ENCODE measurements around the gene SIAE.
A peak's percentile ranks its signal among the peaks of the same experiment; 100 is the strongest.

The SIAE gene

DNA sequence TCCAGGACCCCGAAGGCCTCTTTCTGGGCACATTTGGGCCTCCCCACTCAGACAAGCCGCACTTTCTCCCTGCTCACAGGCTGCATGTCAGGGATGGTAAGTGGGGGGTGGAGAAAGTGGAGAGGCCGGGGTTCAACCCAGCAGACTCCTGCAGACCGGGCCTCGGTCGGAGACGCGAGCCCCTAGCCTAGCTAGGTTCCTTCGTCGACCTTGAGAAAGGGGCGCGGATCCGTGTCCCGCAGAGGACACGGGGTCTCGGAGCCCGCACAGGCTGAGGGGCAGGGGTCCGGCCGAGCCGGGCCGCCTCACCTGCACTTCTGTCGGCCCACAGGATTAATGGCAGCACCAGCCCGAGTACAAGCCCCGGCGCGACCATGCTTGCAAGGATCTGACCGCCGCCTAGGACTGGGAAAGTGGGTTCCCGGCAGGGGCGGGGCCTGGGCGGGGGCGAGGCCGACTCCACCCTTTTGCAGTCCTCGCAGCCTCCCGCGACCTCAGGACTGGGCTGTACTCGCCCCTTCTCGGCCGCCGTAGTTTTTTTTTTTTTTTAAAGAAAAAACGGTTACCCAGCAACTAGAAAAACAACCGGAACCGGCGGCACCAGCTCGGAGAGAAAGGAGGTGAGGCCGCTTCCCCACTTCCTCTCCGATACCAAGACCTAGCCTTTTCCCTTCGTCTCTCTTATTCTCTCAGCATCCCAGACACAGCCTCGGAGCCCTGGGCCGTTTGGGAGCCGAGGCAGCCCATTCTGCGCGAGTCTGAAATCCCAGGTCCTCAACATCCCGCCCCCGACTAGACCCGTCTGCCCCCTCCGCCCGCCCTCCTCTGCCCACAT is at the start of gene SIAE, which contains the start of gene SPA17:
TSS of gene SIAE (minus strand) at position 407 of the 835 bp plus-strand sequence. CDS start at position 376, 31 bp downstream.
TSS of gene SPA17 (plus strand) at position 572 of the 835 bp plus-strand sequence. CDS start 1,361 bp downstream, outside the sequence.
- peak; percentile 31 for DNase-seq

DNA sequence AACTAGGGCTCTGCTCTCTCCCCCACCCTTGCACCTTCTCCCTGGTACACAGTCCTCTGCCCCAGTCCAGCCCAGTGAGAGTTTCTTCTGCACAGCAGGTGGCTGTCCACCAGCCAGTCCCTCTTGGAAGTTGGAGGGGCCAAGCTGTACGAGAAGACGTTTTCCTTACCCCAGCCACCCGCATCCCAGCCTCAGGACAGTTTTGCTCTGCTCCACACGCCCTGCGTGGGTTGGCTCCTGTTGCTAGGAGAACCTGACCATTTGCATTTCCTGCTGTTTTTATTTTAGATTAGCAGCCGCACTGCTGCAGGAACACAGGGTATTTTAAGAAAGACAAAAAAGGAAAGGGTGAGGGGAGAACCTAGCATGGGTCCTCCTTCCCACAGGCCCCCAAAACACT is 48.6 kb upstream of the SIAE start:
- DNase-seq, result no peak

- DNase-seq, result no peak
Measured at GRCh38 chr11:124719534-124719933, 46.0 kb upstream of the SIAE start.

DNA sequence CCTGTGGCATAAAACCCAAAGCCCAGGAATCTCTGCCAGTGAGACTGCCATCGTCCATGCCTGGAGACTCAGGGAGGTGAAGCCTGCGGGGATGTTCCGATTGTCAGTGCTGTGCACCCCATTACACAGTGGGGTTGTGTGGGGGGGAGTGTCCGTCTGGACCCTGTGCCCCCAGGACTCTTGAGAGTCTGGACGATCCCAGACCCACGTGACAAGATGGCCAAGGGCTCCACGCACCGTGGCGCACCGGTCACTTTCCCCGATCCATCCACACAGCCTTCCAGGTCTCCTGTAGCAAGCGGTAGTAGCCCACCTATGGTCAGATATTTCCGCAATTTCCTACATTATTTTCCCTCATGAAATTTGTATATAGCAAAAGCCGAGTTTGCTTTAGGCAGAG is 45.3 kb upstream of the SIAE start:
- DNase-seq, result no peak

DNA sequence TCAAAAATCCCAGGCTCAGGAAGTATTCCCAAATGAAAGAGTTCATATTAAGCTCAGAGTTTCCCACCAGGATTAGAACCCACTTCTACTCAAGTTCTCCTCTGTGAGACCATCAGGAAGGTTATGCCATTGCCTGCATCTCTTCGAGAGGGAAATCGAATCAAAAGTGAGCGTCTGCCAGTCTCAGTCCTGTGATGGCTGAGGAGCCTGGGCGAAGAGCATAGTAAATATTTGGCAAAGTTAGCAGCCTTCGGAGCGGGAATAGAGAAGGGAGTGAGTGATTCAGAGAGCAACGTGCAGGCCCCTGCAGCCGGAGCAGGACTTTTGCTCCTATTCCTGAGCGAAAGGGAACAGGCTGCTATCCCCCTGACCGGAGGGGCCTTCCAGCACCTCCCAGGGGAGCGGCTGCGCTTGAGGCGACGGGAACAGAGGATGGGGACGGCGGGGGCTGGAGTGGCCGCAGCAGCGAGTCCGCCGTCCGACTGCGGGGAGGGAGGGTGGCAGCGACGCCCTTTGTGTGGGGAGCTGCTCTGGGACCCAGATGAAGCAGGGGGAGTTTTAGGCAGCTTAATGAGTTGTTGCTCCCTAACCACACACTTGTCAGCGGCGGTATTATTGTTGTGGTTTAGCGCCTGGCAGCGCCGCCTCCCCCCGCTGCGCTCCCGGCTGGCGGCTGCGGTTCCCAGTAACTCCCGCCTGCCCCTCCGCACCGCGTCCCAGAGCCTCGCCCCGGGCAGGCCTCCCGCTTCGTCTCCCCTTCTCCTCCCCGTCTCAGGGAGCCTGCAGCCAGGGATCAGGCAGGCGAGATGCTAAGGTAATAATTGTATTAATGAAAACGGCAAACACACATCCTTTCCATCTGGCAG is 44.5 kb upstream of the SIAE start:
- no peak for DNase-seq

GRCh38 chr11:124717421-124717785 is 43.9 kb upstream of the SIAE start:
- DNase-seq, result no peak

DNA sequence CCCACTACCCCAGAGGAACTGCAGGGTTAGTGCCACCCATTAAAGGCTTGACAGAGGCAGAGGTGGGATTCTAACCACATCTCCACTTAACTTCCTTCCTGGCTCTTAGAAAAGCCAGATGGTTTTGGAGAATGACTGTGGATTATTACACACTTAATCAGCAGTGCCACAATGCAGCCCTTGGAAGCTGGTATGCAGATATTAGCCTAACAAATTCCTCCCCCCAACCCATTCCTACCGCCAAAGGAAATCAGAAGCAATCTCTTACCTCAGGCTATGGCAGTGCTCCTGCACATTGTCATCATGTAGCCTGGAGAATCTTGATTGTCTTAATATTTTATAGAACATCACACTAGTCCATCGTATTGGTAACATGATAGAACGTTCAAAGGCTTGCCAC is 43.1 kb upstream of the SIAE start:
- no peak for DNase-seq

DNA sequence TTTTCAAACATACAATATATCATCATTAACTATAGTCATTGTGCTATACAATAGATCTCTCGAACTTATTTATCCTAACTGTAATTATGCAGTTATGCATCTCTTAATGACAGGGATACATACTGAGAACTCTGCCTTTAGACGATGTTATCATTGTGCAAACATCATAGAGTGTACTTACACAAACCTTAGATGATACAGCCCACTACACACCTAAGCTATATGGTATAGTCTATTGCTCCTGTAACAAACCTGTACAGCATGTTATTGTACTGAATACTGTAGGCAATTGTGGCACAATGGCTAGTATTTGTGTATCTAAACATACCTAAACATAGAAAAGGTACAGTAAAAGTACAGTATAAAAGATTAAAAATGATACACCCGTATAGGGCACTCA is 38.9 kb upstream of the SIAE start:
- DNase-seq, result no peak

GRCh38 chr11:124707829-124708228 is 34.3 kb upstream of the SIAE start:
- no peak for DNase-seq

GRCh38 chr11:124700028-124700427 is 26.5 kb upstream of the SIAE start:
- DNase-seq, result no peak

GRCh38 chr11:124699547-124699946 is 26.0 kb upstream of the SIAE start:
- DNase-seq, result no peak

DNA sequence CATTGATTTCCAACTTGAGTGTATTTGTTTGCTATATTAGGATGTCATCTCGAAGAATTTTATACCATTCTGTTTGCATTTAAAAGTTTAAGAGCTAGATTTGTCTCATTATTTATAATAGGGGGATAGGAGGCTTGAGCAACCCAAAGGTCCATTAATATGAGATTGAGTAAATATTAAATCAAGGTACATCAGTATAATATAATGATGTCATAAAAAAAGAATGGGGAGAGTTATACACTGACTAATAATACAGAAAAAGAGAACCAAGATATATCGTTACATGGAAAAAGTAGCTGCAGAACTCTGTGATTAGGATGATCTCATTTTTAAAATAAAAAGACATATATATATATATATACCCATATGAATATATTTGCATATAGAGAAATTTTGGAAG is 19.6 kb upstream of the SIAE start:
- no peak for DNase-seq

- DNase-seq, result no peak
Measured at GRCh38 chr11:124682443-124682842, 8.9 kb upstream of the SIAE start.

DNA sequence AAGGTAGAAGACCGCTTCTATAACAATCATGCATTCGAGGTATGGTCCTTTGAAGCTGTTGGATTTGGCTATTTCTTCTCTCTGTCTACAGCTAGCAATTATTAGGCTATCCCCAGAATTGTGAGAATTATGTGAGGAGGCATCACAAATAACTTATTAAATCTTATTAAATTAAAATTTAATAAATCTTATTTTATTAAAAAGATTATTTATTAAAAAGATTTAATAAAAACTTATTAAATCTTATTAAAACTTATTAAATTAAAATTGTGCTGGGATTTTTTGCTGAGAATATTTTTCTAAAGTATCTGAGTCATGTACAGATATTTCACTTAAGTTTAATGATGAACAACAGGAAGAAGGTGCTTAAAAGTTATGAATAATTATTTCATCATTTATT is 7.9 kb upstream of the SIAE start:
- DNase-seq, result no peak

DNA sequence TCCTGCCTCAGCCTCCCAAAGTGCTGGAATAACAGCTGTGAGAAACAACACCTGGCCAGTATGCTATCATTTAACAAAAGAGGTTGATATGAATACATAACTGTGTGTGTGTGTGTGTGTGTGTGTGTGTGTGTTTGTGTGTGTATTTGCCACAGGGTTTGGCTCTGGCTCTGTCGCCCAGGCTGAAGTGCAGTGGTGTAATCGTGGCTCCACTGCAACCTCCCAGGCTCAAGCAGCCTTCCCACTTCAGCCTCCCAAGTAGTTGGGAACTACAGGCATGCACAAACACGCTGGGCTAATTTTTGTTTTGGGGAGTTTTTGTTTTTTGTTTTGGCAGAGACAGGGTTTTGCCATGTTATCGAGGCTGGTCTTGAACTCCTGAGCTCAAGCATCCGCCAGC is 4.9 kb upstream of the SIAE start:
- no peak for DNase-seq

DNA sequence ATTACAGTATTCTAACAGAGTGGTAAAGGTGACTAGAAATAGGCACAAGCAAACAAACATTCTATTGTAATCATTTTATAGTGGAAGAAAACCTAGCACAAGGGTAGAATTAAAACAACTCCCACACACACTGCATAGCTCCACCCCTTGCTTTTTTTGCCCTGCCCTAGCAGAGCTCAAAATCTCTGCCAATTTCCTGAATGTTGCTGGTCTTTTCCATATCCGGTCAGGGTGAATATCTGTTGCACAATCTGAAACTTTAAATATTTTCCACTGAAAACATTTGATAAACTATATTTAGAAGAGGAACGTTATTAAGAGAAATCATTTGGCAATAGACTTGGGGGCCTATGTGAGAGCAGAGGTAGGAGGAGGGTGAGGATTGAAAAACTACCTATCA is 2.8 kb upstream of the SIAE start:
- no peak for DNase-seq

DNA sequence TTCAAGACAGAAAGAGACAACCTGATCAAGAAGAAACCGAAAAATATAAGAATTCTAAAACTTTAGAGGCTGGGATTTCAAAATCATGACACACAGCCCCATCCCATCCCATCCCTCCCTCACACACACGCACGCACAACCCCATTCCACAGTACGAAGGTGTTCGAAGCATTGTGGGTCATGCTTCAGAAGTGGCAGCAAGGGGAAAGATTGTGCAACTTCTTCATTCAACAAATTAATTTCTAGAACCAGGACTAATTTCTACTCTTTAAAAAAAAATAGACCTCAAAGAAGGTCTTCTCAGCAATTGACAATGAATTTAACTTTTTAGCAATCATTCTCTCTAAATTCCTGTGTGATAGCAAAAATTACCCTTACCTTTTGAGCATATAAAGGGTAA is 1.0 kb upstream of the SIAE start:
- DNase-seq, result no peak

DNA sequence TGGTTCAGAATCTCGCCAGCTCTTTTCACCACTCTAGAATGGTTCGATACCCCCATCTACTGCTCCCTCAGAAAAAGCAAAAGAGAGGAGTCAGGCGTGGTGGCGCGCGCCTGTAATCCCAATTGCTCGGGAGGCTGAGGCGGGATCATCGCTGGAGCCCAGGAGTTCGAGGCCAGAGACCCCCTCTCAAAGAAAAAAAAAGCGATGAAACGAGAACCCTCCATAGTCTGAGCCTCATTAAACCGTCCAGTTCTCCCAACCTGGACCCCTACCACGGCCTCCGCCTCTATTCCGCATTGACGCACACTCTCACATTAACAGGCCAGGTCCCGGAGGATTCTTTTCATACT is 604 bp upstream of the SIAE start:
- no peak for DNase-seq

GRCh38 chr11:124672536-124673215 is 863 bp downstream of the SIAE start:
- DNase-seq, result no peak

DNA sequence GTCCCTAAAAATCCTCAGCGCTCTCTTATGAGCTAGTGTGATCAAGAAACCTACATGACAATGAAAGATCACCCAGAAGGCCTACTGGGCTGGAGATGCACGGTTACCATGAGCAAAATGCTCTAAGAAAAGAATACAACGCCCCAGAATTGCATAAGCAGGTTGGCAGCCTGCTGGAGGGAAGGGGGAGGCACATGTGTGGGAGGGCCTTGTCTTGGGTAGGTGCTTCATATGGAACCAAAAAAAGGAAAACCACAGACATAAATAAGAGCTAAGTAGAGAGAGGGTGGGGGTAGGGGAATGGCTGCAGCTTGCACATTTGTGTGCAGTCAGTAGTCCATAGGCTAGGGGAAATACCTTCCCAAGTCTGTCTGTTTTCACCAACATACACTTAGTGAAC is 2.8 kb downstream of the SIAE start:
- no peak for DNase-seq

DNA sequence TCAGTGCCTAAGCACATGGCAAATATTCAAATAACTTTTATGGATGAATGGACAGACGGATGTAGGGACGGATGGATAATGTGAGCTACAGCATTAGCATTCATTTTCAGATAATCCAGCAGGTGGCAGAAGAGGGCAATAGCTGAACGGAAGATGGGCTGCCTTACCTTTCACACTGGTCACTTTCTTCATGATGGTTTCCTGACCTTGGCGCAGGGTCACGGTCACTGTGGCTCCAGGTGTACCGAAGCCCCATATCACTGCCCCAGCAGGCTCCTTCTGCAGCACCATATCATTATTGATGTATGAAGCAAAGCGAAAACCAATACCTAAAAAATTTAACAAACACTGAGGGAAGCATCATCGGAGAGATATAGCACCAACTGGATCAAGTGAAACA is 4.3 kb downstream of the SIAE start:
- DNase-seq, result no peak

GRCh38 chr11:124667601-124668000 is 5.9 kb downstream of the SIAE start:
- DNase-seq, result no peak

GRCh38 chr11:124663861-124664260 is 9.7 kb downstream of the SIAE start:
- no peak for DNase-seq

DNA sequence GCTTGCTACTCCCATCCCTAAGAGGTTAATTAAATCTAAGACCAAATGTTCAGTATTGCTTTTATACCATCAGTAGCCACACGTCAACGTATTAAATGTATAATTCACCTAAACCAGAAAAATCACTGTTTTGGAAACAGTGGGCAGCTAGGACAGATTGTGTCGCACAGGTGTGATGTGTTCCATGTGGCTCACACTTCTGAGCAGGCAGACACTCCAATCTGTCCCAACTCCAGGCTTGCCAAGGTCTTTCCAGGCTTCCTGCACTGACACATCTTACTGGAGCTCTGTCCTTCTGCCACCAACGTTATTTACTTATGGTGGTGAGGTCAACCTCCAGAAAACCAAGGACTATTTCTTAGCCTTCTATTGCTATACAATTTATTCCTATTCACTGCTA is 11.4 kb downstream of the SIAE start:
- no peak for DNase-seq
